Measurements from ENCODE around the gene INF2.
A peak's percentile ranks its signal among the peaks of the same experiment; 100 is the strongest.

INF2 gene

GRCh38 chr14:104769324-104770071 is 80.1 kb downstream of the INF2 start:
- H3K9ac ChIP-seq (ENCODE audit: low read depth, low read length, poor library complexity) = peak overlapping the region; percentile 61
- H2BK12ac ChIP-seq (ENCODE audit: low read length) = no peak overlapping the region
- WGBS, 2 donors (ENCODE audit: extremely low coverage in 2 of 2, insufficient read length in 2 of 2, insufficient replicate concordance in 1 of 2) = no CpG with 5 or more reads among the region's 18 CpGs

GRCh38 chr14:104770072-104770579 is 80.7 kb downstream of the INF2 start:
- Histone ChIP-seq H2AK5ac (ENCODE audit: low read depth, low read length) (no peak overlapping the region), H3K4me1 (ENCODE audit: control insufficient read depth in 2 of 2, insufficient read depth in 1 of 2, low read depth in 1 of 2, low read length in 2 of 2) (peaks cover 5 to 13% of the 10 kb centered on the region in 2 donors), H3K23ac (ENCODE audit: low read depth, low read length, poor library complexity) (no peak overlapping the region), H4K91ac (ENCODE audit: low read depth, low read length, poor library complexity) (no peak overlapping the region), H3K9me3 (replicated peaks in 1 of 2; ENCODE audit: control insufficient read depth in 2 of 2, insufficient read depth in 1 of 2, low read depth in 1 of 2, low read length in 2 of 2) (peaks cover 13 to 20% of the 10 kb centered on the region in 2 donors), H3K27ac (replicated peaks; ENCODE audit: low read length) (no peak overlapping the region), H3K36me3 (replicated peaks in 1 of 2; ENCODE audit: control insufficient read depth in 2 of 2, insufficient read depth in 2 of 2, low read length in 2 of 2) (peaks cover 32 to 61% of the 10 kb centered on the region in 2 donors), H2BK120ac (ENCODE audit: low read depth, low read length) (no peak overlapping the region), H2BK5ac (ENCODE audit: low read length) (no peak overlapping the region), H2BK12ac (ENCODE audit: low read length) (no peak overlapping the region), H3K4me2 (ENCODE audit: insufficient read depth, low read length, poor library complexity, severe bottlenecking) (no peak overlapping the region), H3K9ac (ENCODE audit: low read depth, low read length, poor library complexity) (peak overlapping the region; percentile 70), H3K4me3 (ENCODE audit: low read length in 2 of 2) (no peak overlapping the region), H3K27me3 (ENCODE audit: control insufficient read depth in 3 of 3, insufficient read depth in 3 of 3, low read depth in 1 of 3, low read length in 3 of 3) (no peaks in the 10 kb centered on the region), H3K14ac (ENCODE audit: low read length) (no peak overlapping the region), H3K79me1 (ENCODE audit: low read depth, low read length) (peaks cover 10% of the 10 kb centered on the region), H4K8ac (ENCODE audit: low read depth, low read length) (no peak overlapping the region), H2AFZ (ENCODE audit: low read length) (no peak overlapping the region), H3K4ac (ENCODE audit: low read length) (no peak overlapping the region), H3K18ac (ENCODE audit: low read length) (no peak overlapping the region), H2BK15ac (ENCODE audit: low read length) (no peak overlapping the region)
- no CpG with 5 or more reads among the region's 24 CpGs for WGBS, 2 donors (ENCODE audit: extremely low coverage in 2 of 2, insufficient read length in 2 of 2, insufficient replicate concordance in 1 of 2)
- no peak for DNase-seq (ENCODE audit: low spot score)

More at GRCh38 chr14:104769324-104770071, 80.1 kb downstream of the INF2 start:
- Histone ChIP-seq H4K8ac (ENCODE audit: low read depth, low read length) (no peak overlapping the region), H2AFZ (ENCODE audit: low read length) (no peak overlapping the region), H3K36me3 (replicated peaks in 1 of 2; ENCODE audit: control insufficient read depth in 2 of 2, insufficient read depth in 2 of 2, low read length in 2 of 2) (peaks cover 30 to 55% of the 10 kb centered on the region in 2 donors), H3K23ac (ENCODE audit: low read depth, low read length, poor library complexity) (peak overlapping the region; percentile 26), H3K27ac (replicated peaks; ENCODE audit: low read length) (no peak overlapping the region), H3K79me1 (ENCODE audit: low read depth, low read length) (peaks cover 10% of the 10 kb centered on the region), H2BK5ac (ENCODE audit: low read length) (no peak overlapping the region), H2AK5ac (ENCODE audit: low read depth, low read length) (no peak overlapping the region), H3K18ac (ENCODE audit: low read length) (no peak overlapping the region), H3K27me3 (ENCODE audit: control insufficient read depth in 3 of 3, insufficient read depth in 3 of 3, low read depth in 1 of 3, low read length in 3 of 3) (no peaks in the 10 kb centered on the region), H3K4ac (ENCODE audit: low read length) (no peak overlapping the region), H2BK120ac (ENCODE audit: low read depth, low read length) (no peak overlapping the region), H3K14ac (ENCODE audit: low read length) (no peak overlapping the region), H2BK15ac (ENCODE audit: low read length) (no peak overlapping the region), H4K91ac (ENCODE audit: low read depth, low read length, poor library complexity) (no peak overlapping the region), H3K9me3 (replicated peaks in 1 of 2; ENCODE audit: control insufficient read depth in 2 of 2, insufficient read depth in 1 of 2, low read depth in 1 of 2, low read length in 2 of 2) (peaks cover 13 to 20% of the 10 kb centered on the region in 2 donors), H3K4me2 (ENCODE audit: insufficient read depth, low read length, poor library complexity, severe bottlenecking) (no peak overlapping the region), H3K4me1 (ENCODE audit: control insufficient read depth in 2 of 2, insufficient read depth in 1 of 2, low read depth in 1 of 2, low read length in 2 of 2) (peaks cover 5 to 13% of the 10 kb centered on the region in 2 donors), H3K4me3 (ENCODE audit: low read length in 2 of 2) (no peak overlapping the region)
- no peak for DNase-seq (ENCODE audit: low spot score)

GRCh38 chr14:104770851-104771272 is 81.4 kb downstream of the INF2 start:
- Histone ChIP-seq H2BK5ac (ENCODE audit: low read length) (no peak overlapping the region), H3K4ac (ENCODE audit: low read length) (no peak overlapping the region)

GRCh38 chr14:104771374-104771773 is 82.0 kb downstream of the INF2 start:
- Histone ChIP-seq H3K4ac (ENCODE audit: low read length) (no peak overlapping the region), H4K8ac (ENCODE audit: low read depth, low read length) (no peak overlapping the region), H2AK5ac (ENCODE audit: low read depth, low read length) (no peak overlapping the region), H2BK12ac (ENCODE audit: low read length) (no peak overlapping the region), H2BK5ac (ENCODE audit: low read length) (no peak overlapping the region), H3K79me1 (ENCODE audit: low read depth, low read length) (peaks cover 10% of the 10 kb centered on the region), H3K27ac (replicated peaks; ENCODE audit: low read length) (no peak overlapping the region), H3K4me1 (ENCODE audit: control insufficient read depth in 2 of 2, insufficient read depth in 1 of 2, low read depth in 1 of 2, low read length in 2 of 2) (peaks cover 5 to 13% of the 10 kb centered on the region in 2 donors), H2BK15ac (ENCODE audit: low read length) (no peak overlapping the region), H2BK120ac (ENCODE audit: low read depth, low read length) (no peak overlapping the region), H3K36me3 (replicated peaks in 1 of 2; ENCODE audit: control insufficient read depth in 2 of 2, insufficient read depth in 2 of 2, low read length in 2 of 2) (peaks cover 39 to 73% of the 10 kb centered on the region in 2 donors), H3K27me3 (ENCODE audit: control insufficient read depth in 3 of 3, insufficient read depth in 3 of 3, low read depth in 1 of 3, low read length in 3 of 3) (no peaks in the 10 kb centered on the region), H3K4me2 (ENCODE audit: insufficient read depth, low read length, poor library complexity, severe bottlenecking) (no peak overlapping the region), H3K23ac (ENCODE audit: low read depth, low read length, poor library complexity) (peak overlapping the region; percentile 80), H4K91ac (ENCODE audit: low read depth, low read length, poor library complexity) (no peak overlapping the region), H2AFZ (ENCODE audit: low read length) (no peak overlapping the region), H3K9me3 (replicated peaks in 1 of 2; ENCODE audit: control insufficient read depth in 2 of 2, insufficient read depth in 1 of 2, low read depth in 1 of 2, low read length in 2 of 2) (peaks cover 13 to 14% of the 10 kb centered on the region in 2 donors), H3K9ac (ENCODE audit: low read depth, low read length, poor library complexity) (peak overlapping the region; percentile 60), H3K4me3 (ENCODE audit: low read length in 2 of 2) (peak overlapping the region in 1 of 2 donors; percentile 26), H3K18ac (ENCODE audit: low read length) (peak overlapping the region; percentile 64), H3K14ac (ENCODE audit: low read length) (no peak overlapping the region)
- WGBS, 2 donors (ENCODE audit: extremely low coverage in 2 of 2, insufficient read length in 2 of 2, insufficient replicate concordance in 1 of 2) = no CpG with 5 or more reads among the region's 4 CpGs
- DNase-seq (ENCODE audit: low spot score) = no peak

More at GRCh38 chr14:104770851-104771272, 81.4 kb downstream of the INF2 start:
- Histone ChIP-seq H2BK120ac (ENCODE audit: low read depth, low read length) (no peak overlapping the region), H3K23ac (ENCODE audit: low read depth, low read length, poor library complexity) (peak overlapping the region; percentile 80), H3K9me3 (replicated peaks in 1 of 2; ENCODE audit: control insufficient read depth in 2 of 2, insufficient read depth in 1 of 2, low read depth in 1 of 2, low read length in 2 of 2) (peaks cover 13 to 18% of the 10 kb centered on the region in 2 donors), H3K27me3 (ENCODE audit: control insufficient read depth in 3 of 3, insufficient read depth in 3 of 3, low read depth in 1 of 3, low read length in 3 of 3) (no peaks in the 10 kb centered on the region), H3K9ac (ENCODE audit: low read depth, low read length, poor library complexity) (no peak overlapping the region), H3K4me3 (ENCODE audit: low read length in 2 of 2) (no peak overlapping the region), H4K8ac (ENCODE audit: low read depth, low read length) (no peak overlapping the region), H3K4me1 (ENCODE audit: control insufficient read depth in 2 of 2, insufficient read depth in 1 of 2, low read depth in 1 of 2, low read length in 2 of 2) (peaks cover 5 to 13% of the 10 kb centered on the region in 2 donors), H3K4me2 (ENCODE audit: insufficient read depth, low read length, poor library complexity, severe bottlenecking) (no peak overlapping the region), H3K27ac (replicated peaks; ENCODE audit: low read length) (no peak overlapping the region), H3K14ac (ENCODE audit: low read length) (no peak overlapping the region), H2AFZ (ENCODE audit: low read length) (no peak overlapping the region), H3K36me3 (replicated peaks in 1 of 2; ENCODE audit: control insufficient read depth in 2 of 2, insufficient read depth in 2 of 2, low read length in 2 of 2) (peaks cover 38 to 69% of the 10 kb centered on the region in 2 donors), H3K18ac (ENCODE audit: low read length) (no peak overlapping the region), H2AK5ac (ENCODE audit: low read depth, low read length) (no peak overlapping the region), H4K91ac (ENCODE audit: low read depth, low read length, poor library complexity) (no peak overlapping the region), H2BK12ac (ENCODE audit: low read length) (no peak overlapping the region), H3K79me1 (ENCODE audit: low read depth, low read length) (peaks cover 10% of the 10 kb centered on the region), H2BK15ac (ENCODE audit: low read length) (no peak overlapping the region)
- no CpG with 5 or more reads among the region's 5 CpGs for WGBS, 2 donors (ENCODE audit: extremely low coverage in 2 of 2, insufficient read length in 2 of 2, insufficient replicate concordance in 1 of 2)
- no peak for DNase-seq (ENCODE audit: low spot score)
